IPS-NIHi11 (cell line): ENCODE measurements around the gene RAD52.

Source experiments
- DNase-seq: peaks from one replicate; pipeline ENCODE4 v3.0.0; 2012; ENCODE audit warnings: mixed read lengths, low spot score

Gene RAD52

GRCh38 chr12:949453-950191 is at the start of gene RAD52:
TSS of gene RAD52 (minus strand) at chr12:949694. CDS start at chr12:933058, 16,636 bp downstream.
- peak; percentile 92 for DNase-seq

DNA sequence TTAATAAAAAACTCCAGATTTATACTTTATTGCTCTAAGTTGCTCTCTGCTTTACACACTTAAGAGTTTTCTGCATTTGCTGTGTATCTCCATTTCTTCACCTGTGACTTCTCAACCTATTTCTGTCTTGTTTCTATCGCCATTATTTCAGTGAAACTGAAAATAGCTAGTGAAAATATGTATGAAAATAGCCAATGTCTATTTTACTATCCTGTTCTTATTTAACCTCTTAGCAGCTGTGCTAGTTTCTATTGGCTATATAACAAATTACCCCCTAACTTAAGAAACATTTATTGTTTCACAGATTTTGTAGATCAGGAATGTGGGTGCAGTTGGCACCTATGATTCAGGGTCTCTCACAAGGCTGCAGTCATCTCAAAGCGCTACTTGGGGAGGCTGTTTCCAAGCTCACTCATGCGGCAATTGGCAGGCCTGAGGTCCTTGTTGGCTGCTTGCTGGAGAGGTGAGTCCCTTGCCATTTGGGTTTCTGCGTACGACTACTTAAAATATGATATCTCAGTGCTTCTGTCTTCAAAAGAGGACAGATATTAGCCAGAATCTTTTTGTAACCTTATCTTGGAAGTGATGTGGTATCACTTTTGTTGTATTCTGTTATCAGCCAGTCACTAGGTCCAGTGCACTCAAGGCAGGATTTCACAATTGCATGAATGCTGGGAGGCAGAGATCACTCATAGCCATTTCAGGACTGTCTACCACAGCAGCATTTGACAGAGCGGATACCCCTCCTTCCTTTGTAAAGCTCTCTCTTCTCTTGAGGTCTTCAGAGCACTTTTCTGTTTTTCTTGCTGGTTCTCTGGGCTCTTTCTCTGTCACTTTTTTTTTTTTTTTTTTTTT is 48.8 kb upstream of the RAD52 start:
- no peak for DNase-seq

DNA sequence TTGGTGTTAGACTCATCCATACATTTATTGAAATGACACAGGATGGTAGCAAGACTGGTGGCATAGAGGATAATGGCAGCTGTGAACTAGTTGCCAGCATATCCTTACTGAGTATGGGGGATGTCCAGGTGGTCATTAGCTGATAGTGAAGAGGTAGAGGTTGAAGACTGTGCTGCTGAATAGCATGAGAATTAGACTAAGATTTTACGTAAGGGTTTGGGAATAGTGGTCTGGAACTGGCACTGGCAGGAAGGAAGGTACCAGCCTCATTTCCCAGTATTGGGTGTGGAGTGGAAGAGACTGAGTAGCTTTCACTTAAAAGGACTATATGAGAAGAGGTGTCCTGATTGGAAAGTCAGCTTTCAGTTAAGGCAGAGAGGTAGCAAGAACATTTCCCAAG is 48.0 kb upstream of the RAD52 start:
- DNase-seq = no peak

DNA sequence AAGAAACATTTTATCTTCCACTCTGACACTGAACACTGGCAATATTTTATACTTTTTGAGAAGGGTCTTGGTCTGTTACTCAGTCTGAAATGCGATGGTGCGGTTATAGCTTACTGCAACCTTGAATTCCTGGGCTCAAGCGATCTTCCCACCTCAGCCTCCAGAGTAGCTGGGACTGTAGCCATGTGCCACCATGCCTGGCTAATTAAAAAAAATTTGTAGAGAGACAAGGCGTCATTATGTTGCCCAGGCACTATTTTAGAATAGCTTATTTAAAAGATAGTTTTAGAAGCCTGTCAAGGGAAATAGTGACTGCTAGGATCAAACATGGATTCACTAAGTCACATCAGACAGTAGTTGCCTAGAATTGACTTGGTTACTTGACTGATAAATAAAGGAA is 47.4 kb upstream of the RAD52 start:
- no peak for DNase-seq

DNA sequence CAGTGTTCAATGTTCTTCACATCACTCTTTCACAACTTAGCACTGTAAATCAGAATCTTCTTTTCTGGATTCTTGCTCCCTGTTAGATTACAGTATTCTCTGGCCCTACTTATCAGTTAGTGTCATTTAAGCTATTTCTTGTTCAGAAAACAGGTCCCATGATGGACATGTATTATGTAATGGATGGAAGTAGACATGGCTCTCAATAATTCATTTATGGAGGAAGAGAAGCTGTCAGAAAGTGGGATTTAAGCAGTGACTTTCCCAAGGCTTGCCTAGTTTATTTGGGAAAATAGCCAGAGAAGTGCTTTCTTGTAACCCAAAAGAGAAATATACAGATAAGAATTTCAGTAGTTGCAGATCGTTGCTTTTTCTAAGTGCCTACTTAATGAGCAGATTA is 43.2 kb upstream of the RAD52 start:
- no peak for DNase-seq

GRCh38 chr12:991350-992333 is 42.1 kb upstream of the RAD52 start:
- peak; percentile 84 for DNase-seq

GRCh38 chr12:990661-991349 is 41.3 kb upstream of the RAD52 start, which contains the start of gene ERC1:
TSS of gene ERC1 (plus strand) at chr12:991223. CDS start at chr12:1027904, 36,681 bp downstream.
- peak; percentile 96 for DNase-seq

DNA sequence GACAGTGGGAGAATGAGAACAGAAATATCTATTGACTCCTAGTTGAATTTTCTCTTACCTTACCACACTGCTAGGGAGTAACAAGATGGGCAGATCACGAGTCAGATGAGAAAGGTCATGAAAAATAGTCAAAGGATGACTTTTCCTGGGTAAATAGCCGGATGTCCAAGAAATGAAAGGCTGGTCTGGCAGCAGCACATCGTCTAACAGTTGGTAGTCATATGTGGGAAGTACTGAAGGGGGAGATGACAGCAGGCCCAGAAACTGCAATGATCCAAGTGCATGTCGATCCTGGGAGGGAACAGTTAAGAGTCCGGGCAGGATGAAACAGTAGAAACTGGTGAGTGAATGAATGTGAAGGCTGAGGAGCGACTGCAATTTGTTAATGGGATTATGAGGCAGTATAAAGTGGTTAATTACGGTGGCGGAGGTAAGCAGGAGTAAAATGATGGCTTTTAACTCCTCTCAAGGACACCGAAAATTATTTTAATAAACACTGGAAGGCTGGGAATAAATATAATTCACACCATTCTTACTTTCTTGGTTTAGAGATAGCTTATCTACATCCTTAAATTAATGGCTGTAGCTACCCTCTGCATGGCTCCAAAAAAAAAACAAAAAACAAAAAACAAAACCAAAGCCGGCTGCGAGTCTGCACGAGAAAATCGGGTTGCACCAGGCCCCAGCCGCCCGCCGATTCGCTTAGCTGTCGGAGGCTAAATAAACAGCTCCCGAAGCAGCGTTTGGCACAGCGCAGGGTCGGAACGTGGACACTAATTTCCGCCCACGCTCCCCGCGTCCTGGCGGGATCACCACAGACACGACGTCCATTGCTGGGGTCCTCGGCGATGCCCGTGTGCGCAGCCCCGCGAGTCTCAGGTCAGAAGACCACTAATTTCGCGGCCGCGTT is 40.5 kb upstream of the RAD52 start:
- peak; percentile 59 for DNase-seq

DNA sequence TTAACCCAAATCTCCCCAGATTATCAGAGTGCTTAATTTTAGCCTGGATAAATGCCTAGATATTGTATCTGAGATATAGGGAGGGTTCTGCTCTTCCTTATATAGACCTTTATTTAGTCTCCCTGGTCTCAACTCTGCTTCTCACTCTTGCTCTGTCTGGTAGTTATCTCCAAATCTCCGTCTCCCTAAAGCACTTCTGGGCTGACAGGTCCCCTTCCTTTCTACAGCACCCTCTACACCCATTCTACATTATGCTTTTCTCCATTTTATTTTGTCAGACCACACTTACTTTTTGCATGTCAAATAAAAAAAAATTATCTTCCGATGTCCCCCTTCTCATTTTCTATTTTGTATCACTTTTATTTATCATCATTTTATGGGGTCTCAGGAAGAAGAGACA is 39.6 kb upstream of the RAD52 start:
- no peak for DNase-seq

DNA sequence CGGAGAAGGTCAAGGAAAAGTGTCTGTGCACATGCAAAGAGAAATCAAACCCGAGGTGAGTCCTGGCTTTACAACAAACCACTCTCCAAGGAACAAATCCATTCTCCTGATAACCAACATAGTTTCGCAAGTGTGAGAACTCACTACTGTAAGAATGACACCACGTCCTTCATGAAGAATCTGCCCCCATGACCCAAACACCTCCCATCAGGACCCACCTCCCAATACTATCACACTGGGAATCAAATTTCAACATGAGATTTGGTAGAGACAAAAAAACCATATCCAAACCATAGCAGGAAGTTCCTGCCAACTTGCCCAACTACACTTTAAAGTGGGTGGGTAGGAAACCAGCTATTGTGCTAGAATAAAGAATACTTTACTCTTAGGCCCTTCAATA is 39.2 kb upstream of the RAD52 start:
- no peak for DNase-seq

DNA sequence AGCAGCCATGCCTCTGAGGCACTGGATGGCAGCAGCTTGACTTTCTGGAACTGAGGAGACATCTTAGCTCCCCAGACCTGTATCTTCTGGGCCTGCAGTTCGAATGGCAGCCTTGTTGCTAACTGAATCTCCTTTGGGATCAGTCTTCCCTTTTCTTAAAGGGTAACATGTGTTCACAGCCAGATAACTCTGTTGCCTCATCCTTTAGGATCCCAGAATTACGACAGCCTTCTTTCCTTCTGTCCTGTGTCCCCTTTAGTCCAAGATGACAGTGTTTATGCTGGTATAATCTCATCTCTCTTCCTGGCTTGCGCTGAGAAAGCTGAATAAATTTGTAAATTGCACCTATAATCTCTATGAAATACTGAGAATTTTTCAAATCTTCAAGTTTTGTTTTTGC is 32.5 kb upstream of the RAD52 start:
- DNase-seq = no peak

DNA sequence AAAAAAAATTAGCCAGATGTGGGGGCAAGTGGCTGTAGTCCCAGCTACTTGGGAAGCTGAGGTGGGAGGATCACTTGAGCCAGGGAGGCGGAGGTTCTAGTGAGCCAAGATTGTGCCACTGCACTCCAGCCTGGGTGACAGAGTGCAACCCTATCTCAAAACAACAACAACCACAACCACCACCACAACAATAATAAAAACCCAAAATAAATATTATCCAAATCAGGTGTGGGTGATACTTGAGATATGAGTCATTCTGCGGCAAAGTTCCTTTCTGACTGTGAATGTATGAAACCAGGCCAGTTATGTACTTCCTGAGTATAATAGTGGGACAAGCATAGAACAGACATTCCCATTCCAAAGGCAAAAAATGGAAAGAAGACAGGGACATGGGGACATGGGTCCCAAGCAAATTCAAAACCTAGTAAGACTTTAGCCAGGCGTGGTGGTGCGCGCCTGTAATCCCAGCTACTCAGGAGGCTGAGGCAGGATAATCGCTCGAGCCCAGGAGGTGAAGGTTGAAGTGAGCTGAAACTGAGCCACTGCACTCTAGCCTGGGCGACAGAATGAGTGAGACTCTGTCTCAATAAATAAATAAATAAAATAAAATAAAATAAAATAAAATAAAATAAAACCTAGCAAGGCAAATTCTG is 31.8 kb upstream of the RAD52 start:
- no peak for DNase-seq

DNA sequence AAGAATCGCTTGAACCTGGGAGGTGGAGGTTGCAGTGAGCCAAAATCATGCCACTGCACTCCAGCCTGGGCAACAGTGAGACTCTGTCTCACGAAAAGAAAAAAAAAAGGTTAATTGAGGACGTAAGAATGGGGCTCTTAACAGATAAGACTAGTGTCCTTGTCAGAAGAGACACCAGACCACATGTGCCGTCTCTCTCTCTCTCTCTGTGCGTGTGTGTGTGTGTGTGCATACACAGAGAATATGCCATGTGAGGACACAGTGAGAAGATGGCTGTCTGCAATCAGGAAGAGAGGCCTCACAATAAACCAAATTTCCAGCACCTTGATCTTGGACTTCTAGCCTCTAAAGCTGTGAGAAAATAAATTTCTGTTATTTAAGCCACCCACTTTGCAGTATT is 29.9 kb upstream of the RAD52 start:
- no peak for DNase-seq

DNA sequence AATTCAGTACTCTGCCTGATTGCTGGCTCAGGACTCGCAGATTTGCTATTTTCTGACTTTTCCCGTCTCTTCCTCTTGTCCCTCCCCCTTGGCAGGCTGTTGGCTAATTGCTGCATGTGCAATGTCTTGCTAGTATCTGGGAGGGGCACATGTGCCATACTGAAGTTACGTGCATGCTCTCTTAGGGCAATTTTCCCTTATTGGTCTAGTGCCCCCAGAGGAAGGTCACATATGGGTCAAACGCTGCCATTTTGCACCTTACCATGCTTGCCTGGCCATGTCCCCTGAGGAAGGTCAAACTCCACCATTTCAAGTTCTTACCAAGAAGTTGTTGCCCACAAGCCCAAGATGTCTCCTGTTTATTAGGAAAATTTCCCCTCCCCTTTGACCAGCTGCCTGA is 27.7 kb upstream of the RAD52 start:
- DNase-seq = no peak

DNA sequence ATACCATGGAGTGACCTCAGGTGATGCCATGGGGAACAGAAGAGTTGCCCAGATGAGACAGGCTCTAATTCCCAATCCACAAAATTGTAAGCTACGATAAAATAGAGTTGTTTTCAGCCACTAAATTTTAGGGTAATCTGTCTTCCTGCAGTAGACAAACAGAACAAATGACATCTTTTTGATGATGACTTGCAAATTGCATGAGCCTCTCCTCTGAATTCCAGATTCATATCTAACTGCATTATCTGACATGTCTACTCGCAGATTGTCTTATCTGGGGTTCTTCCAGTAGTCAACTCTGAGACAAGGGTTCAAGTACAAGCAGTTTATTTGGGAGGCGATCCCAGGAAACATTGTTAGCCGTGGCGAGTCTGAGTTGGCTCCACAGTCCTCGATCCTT is 27.1 kb upstream of the RAD52 start:
- no peak for DNase-seq

- peak; percentile 18 for DNase-seq
These were observed 24.9 kb upstream of the RAD52 start for GRCh38 chr12:974271-974862.

DNA sequence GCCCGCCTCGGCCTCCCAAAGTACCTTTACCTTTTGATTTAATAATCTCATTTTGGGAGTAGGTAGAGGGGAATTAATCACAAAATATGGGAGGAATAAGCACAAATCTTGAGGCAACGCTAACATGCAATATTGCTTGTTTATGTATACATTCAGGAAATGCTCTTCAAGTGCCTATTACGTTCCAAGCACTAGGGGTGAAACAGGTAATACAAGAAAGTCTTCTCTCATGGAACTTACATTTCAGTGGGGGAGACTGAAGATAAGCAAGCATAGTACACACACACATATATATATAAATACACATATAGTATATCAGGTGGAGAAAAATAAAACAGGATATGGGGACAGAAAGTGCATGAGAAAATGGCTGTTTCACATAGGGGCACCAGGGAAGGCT is 22.5 kb upstream of the RAD52 start:
- DNase-seq = no peak

- no peak for DNase-seq
These were observed 20.3 kb upstream of the RAD52 start for GRCh38 chr12:969821-970220.

DNA sequence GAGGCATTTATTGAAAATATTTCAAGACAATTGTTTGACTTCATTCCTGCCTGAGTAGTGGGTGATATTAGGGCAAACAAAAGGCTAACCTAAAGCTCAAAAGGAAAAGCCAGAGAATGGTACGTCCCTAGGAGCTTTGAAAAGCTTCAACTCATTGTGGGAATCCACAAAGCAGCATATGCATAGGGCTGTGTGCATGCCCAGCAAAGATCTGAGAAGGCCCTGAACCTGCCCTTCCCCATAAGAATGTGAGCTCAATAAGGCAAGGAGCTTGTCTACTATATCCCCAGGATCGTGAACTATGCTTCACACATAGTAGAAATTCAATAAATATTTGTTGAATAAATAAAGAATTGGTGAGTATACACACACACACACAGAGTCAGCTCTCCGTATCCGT is 19.1 kb upstream of the RAD52 start:
- DNase-seq = no peak

GRCh38 chr12:967641-968040 is 18.1 kb upstream of the RAD52 start:
- DNase-seq = no peak
